MV-4-11 (cell line): ENCODE results near the gene BAK1.
"Not testable (repeated sequence)": the region's sequence is repeated elsewhere in the genome, so short reads cannot be mapped to it uniquely, and the experiment has no call there.

Source experiments
- DNase-seq: peaks from one replicate; lab custom pipeline; 2025; lab: John Stamatoyannopoulos, UW

The BAK1 gene

GRCh38 chr6:33586108-33586640 is 6.1 kb upstream of the BAK1 start:
- no peak for DNase-seq

GRCh38 chr6:33585403-33586107 is 5.5 kb upstream of the BAK1 start:
- DNase-seq = peak; percentile 81

GRCh38 chr6:33584700-33585402 is 4.8 kb upstream of the BAK1 start:
- no peak for DNase-seq

- no peak for DNase-seq
These were observed 3.6 kb upstream of the BAK1 start for GRCh38 chr6:33583591-33584155.

- DNase-seq = no peak
These were observed 1.1 kb upstream of the BAK1 start for GRCh38 chr6:33581186-33581585.

- DNase-seq = no peak
These were observed 1.5 kb downstream of the BAK1 start for GRCh38 chr6:33578588-33579011.

GRCh38 chr6:33578164-33578563 is 1.9 kb downstream of the BAK1 start:
- no peak for DNase-seq

- no peak for DNase-seq
These were observed 2.4 kb downstream of the BAK1 start for GRCh38 chr6:33577718-33578117.

GRCh38 chr6:33577106-33577535 is 3.0 kb downstream of the BAK1 start:
- DNase-seq = peak; percentile 83

- DNase-seq = no peak
These were observed 3.4 kb downstream of the BAK1 start for GRCh38 chr6:33576668-33577067.

- no peak for DNase-seq
These were observed 4.9 kb downstream of the BAK1 start for GRCh38 chr6:33575211-33575610.

- DNase-seq = no peak
These were observed 8.3 kb downstream of the BAK1 start for GRCh38 chr6:33571637-33572316.

- DNase-seq = peak; percentile 91
These were observed 9.1 kb downstream of the BAK1 start for GRCh38 chr6:33570806-33571636.

GRCh38 chr6:33568826-33569570 is 11.1 kb downstream of the BAK1 start:
- no peak for DNase-seq

- no peak for DNase-seq
These were observed 12.2 kb downstream of the BAK1 start for GRCh38 chr6:33567836-33568235.

- no peak for DNase-seq
These were observed 13.6 kb downstream of the BAK1 start for GRCh38 chr6:33566182-33567084.

GRCh38 chr6:33558801-33559200 is 21.3 kb downstream of the BAK1 start:
- no peak for DNase-seq

- DNase-seq = no peak
These were observed 22.7 kb downstream of the BAK1 start for GRCh38 chr6:33557376-33557775.

- not testable (repeated sequence) for DNase-seq
These were observed 27.2 kb downstream of the BAK1 start for GRCh38 chr6:33552883-33553282.

- no peak for DNase-seq
These were observed 27.8 kb downstream of the BAK1 start for GRCh38 chr6:33552252-33552651.
